ENCODE data around the gene SEH1L.

SEH1L gene

DNA sequence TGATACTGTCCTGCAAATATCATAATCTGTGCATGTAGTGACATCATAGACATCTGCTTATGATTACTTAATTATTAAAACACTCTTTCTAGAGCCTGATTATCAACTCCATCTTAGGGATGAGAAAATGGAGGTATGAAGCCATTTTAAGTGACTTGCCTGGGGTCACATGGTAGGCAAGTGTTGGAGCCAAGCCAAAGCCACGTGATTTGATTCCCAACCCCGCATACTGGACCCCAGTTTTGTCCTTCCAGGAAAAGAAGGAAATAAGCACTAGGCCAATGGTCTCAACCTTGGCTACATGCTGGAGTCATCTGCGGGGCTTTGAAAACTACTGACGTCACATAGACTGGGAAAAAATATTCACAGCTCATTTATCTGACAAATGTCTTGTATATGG lies 19.6 kb upstream of the SEH1L start:
- Mint-ChIP-seq H3K4me3 (no peak overlapping the region), H3K9me3 (no peaks in the 10 kb centered on the region), H3K36me3 (ENCODE audit: insufficient read depth) (peaks cover 3% of the 10 kb centered on the region), H3K4me1 (ENCODE audit: low read depth in 2 of 2) (peaks cover 12 to 19% of the 10 kb centered on the region in 2 donors), H3K27me3 (no peaks in the 10 kb centered on the region), H3K27ac (no peak overlapping the region)
- no peak for DNase-seq
- no peak for ATAC-seq (replicated peaks)

DNA sequence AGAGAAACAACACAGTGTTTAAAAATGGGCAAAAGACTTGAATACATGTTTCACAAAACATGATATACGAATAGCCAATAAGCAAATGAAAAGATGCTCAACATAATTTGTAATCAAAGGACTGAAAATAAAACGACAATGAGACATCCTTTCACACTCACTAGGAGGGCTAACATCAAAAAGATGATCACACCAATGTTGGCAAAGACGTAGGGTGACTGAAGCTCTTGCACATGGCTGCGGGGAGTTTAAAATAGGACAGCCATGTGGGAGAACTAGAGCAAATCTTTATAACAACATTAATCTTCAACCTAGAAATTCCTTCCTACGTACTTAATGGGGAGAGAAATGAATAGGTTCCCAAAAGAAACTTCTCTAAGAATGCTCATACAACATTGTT lies 19.2 kb upstream of the SEH1L start:
- peaks cover 14 to 19% of the 10 kb centered on the region in 2 donors for H3K4me1 Mint-ChIP-seq (ENCODE audit: low read depth in 2 of 2)
- no peak overlapping the region for H3K4me3 Mint-ChIP-seq
- ATAC-seq (replicated peaks): no peak
- no peaks in the 10 kb centered on the region for H3K9me3 Mint-ChIP-seq
- H3K27me3 Mint-ChIP-seq: no peaks in the 10 kb centered on the region
- no peak for DNase-seq
- no peak overlapping the region for H3K27ac Mint-ChIP-seq
- peaks cover 3% of the 10 kb centered on the region for H3K36me3 Mint-ChIP-seq (ENCODE audit: insufficient read depth)

DNA sequence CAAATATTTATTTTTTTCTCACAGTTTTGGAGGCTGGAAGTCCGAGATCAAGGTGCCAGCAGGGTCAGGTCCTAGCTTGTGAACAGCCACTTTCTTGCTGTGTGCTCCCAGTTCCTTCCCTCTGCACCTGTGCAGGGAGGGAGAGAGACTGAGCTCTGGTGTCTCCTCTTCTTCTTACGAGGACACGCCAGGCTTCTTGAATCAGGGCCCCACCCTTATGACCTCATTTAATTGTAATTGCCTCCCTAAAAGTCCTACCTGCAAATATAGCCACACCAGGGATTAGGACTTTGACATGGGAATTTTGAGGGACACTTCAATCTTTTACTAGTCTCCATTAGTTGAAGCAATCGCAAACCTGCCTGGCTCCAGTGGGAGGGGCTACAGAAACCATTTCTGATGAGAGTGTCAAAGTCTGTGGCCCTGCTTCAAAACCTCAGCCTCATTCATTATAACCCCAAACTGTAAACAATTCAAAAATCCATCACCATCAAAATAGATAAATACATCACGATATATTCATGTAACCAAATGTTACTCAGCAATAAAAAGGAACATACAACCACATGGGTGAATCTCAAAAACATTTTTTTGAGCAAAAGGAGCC lies 18.2 kb upstream of the SEH1L start:
- Mint-ChIP-seq H3K36me3 (ENCODE audit: insufficient read depth) (peaks cover 3% of the 10 kb centered on the region), H3K4me3 (peak overlapping the region; percentile 22 to 25), H3K27me3 (no peaks in the 10 kb centered on the region), H3K4me1 (ENCODE audit: low read depth in 2 of 2) (peaks cover 16 to 21% of the 10 kb centered on the region in 2 donors), H3K9me3 (no peaks in the 10 kb centered on the region), H3K27ac (peak overlapping the region; percentile 46 to 92)
- DNase-seq (peak; percentile 24 to 48 (median 33)), ATAC-seq (replicated peaks) (peak; percentile 84)

DNA sequence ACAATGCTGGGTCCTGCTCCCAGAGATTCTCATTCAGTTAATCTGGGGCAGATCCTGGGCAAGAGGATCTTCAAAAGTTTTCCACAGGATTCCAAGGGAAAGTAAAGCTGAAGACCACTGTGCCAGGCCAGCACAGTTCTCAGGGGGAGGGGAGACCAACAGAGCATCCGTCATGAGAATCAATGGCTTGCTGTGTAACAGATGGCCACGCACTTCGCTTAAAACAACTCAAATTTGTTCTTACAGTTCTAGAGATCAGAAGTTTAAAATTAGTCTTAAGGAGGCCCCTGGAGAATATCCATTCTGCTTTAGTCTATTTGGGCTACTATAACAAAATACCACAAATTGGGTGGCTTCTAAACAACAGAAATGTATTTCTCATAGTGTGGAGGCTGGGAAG lies 17.4 kb upstream of the SEH1L start:
- H3K9me3 Mint-ChIP-seq: no peaks in the 10 kb centered on the region
- peak overlapping the region; percentile 46 to 92 for H3K27ac Mint-ChIP-seq
- no peaks in the 10 kb centered on the region for H3K27me3 Mint-ChIP-seq
- H3K4me1 Mint-ChIP-seq (ENCODE audit: low read depth in 2 of 2): peaks cover 18 to 23% of the 10 kb centered on the region in 2 donors
- ATAC-seq (replicated peaks) (no peak), DNase-seq (no peak)
- peak overlapping the region in 1 of 2 donors; percentile 25 for H3K4me3 Mint-ChIP-seq
- H3K36me3 Mint-ChIP-seq (ENCODE audit: insufficient read depth): peaks cover 3% of the 10 kb centered on the region

DNA sequence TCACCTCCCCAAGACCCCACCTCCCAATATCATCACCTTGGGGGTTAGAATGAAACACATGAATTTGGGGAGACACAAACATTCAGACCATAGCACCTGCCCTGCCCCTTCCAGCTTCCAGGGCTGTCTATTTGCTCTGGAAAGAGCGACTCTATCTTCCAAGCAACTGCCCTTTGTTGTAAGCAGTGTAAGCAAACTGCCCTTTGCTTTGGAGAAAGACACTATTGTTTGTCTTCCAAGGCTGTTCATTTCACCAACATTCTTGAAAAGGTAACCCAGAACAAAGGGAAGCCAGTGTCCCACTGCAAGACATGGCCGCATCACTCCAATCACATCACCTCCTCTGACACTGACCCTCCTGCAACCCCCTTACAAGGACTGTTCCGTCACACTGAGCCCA lies 16.9 kb upstream of the SEH1L start:
- H3K4me1 Mint-ChIP-seq (ENCODE audit: low read depth in 2 of 2): peaks cover 18 to 23% of the 10 kb centered on the region in 2 donors
- DNase-seq: no peak
- ATAC-seq (replicated peaks): no peak
- H3K36me3 Mint-ChIP-seq (ENCODE audit: insufficient read depth): peaks cover 3% of the 10 kb centered on the region
- no peaks in the 10 kb centered on the region for H3K9me3 Mint-ChIP-seq
- H3K4me3 Mint-ChIP-seq: no peak overlapping the region
- H3K27ac Mint-ChIP-seq: peak overlapping the region in 1 of 2 donors; percentile 92
- peaks cover 0 to 5% of the 10 kb centered on the region in 2 donors for H3K27me3 Mint-ChIP-seq

DNA sequence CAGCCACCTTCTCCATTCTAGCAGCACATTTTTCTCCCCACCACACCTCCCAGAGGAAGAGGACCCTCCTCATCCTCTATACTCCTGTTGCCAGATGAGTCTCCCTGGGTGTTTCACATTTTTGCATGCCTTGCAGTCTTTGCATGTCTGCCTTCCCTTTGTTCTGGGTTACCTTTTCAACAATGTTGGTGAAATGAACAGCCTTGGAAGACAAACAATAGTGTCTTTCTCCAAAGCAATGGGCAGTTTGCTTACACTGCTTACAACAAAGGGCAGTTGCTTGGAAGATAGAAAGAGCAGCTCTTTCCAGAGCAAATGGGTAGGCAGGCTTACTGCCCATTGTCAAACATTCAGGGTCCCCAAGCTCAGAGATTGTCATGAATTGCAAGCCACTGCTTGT lies 14.5 kb upstream of the SEH1L start:
- Mint-ChIP-seq H3K27ac (peak overlapping the region in 1 of 2 donors; percentile 44), H3K36me3 (ENCODE audit: insufficient read depth) (peaks cover 6% of the 10 kb centered on the region), H3K9me3 (no peaks in the 10 kb centered on the region), H3K27me3 (peaks cover 0 to 8% of the 10 kb centered on the region in 2 donors), H3K4me3 (no peak overlapping the region), H3K4me1 (ENCODE audit: low read depth in 2 of 2) (peaks cover 18 to 23% of the 10 kb centered on the region in 2 donors)
- no peak for DNase-seq
- no peak for ATAC-seq (replicated peaks)

DNA sequence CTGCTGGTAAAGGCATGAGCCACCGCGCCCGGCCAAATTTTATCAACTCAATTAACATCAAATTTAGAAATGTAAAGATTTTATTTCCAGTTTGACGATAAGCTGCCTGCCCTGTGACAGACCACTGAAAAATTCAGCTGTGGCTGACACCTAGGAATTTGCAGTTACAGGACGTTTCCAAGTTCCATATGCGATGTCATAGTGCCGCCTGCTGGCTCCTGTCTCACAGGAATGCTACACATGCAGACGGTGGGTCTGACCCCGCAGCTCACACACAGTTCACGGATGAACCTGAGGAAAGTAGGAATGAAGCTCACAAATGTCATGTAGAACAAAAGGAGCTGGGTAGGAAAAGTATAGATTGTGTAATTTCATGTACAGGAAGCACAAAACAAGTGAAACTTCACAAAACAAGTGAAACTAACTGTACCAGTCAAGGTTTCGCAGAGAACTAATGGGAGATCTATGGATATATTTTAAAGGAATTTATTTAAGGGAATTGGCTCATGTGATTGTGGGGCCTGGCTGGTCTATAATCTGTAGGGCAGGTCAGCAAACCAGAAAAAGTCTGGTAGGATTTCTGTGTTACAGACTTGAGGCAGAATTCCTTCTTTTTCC lies 13.2 kb upstream of the SEH1L start:
- Mint-ChIP-seq H3K27ac (no peak overlapping the region), H3K4me1 (ENCODE audit: low read depth in 2 of 2) (peaks cover 15 to 17% of the 10 kb centered on the region in 2 donors), H3K36me3 (ENCODE audit: insufficient read depth) (peaks cover 6% of the 10 kb centered on the region), H3K4me3 (no peak overlapping the region), H3K27me3 (peaks cover 0 to 8% of the 10 kb centered on the region in 2 donors), H3K9me3 (no peaks in the 10 kb centered on the region)
- ATAC-seq (replicated peaks) (peak; percentile 81), DNase-seq (peak; percentile 75 to 85 (median 82))

DNA sequence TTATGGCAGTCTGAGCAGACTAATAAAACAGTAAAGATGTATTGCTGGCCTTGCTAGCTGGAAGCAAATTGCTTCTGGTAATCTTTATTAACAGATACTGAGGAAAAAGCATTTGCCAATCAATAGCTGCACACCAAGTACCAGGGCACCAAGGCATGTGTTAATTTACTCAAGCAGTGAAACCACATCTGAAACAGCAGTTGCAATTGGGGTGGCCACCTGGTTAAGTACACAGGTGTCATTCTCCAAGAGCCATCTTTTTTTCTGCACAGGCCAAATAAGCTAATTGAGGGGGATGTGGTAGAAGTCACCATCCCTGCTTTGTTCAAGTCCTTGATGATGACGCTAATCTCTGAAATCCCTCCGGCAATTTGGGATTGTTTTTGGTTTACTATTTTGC lies 8.6 kb upstream of the SEH1L start:
- Mint-ChIP-seq H3K27ac (no peak overlapping the region), H3K27me3 (peaks cover 0 to 8% of the 10 kb centered on the region in 2 donors), H3K4me3 (no peak overlapping the region), H3K4me1 (ENCODE audit: low read depth in 2 of 2) (peaks cover 3 to 4% of the 10 kb centered on the region in 2 donors), H3K9me3 (no peaks in the 10 kb centered on the region), H3K36me3 (ENCODE audit: insufficient read depth) (peaks cover 3% of the 10 kb centered on the region)
- no peak for DNase-seq
- ATAC-seq (replicated peaks): no peak

DNA sequence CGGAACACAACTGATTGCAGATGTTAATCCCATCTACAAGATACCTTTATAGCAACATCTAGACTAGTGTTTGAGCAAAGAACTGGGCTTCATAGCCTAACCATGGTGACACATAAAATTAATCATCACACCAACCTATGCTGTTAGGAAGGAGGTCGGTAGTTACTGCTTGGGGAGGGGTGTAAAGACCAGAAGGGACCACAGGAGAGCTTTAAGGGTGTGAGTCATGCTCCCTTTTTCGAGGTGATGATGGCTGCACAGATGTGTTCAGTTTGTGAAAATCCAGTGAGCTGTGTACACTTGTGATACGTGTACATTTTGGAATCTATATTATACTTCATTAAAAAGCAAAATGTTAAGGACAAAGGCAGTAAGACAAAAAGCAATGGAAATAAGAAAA lies 4.6 kb upstream of the SEH1L start:
- Mint-ChIP-seq H3K36me3 (ENCODE audit: insufficient read depth) (peaks cover 8% of the 10 kb centered on the region), H3K4me1 (ENCODE audit: low read depth in 2 of 2) (peaks cover 10 to 14% of the 10 kb centered on the region in 2 donors), H3K9me3 (no peaks in the 10 kb centered on the region), H3K27me3 (no peaks in the 10 kb centered on the region), H3K27ac (peak overlapping the region in 1 of 2 donors; percentile 14), H3K4me3 (no peak overlapping the region)
- ATAC-seq (replicated peaks) (no peak), DNase-seq (no peak)

DNA sequence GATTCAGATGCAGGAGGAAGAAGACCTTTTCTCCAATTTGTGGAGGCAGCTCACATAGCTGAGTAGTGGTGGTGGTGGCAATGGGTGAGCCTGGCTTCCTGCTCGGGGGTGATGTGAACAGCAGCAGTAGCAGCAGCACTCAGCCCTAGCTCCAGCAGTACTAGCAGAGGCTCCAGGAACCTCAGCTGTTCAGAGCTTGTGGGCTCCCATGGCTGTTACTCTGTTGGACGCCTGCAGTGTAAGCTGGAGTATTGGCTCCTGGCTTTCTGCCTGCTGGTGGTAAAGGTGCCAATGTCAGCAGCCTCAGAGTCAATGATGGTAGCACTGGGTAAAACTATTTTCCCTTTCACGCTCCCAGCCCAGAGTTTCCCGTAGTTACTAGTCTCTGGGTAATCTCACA lies 3.1 kb upstream of the SEH1L start:
- no peak for DNase-seq
- no peak overlapping the region for H3K4me3 Mint-ChIP-seq
- peaks cover 10 to 14% of the 10 kb centered on the region in 2 donors for H3K4me1 Mint-ChIP-seq (ENCODE audit: low read depth in 2 of 2)

DNA sequence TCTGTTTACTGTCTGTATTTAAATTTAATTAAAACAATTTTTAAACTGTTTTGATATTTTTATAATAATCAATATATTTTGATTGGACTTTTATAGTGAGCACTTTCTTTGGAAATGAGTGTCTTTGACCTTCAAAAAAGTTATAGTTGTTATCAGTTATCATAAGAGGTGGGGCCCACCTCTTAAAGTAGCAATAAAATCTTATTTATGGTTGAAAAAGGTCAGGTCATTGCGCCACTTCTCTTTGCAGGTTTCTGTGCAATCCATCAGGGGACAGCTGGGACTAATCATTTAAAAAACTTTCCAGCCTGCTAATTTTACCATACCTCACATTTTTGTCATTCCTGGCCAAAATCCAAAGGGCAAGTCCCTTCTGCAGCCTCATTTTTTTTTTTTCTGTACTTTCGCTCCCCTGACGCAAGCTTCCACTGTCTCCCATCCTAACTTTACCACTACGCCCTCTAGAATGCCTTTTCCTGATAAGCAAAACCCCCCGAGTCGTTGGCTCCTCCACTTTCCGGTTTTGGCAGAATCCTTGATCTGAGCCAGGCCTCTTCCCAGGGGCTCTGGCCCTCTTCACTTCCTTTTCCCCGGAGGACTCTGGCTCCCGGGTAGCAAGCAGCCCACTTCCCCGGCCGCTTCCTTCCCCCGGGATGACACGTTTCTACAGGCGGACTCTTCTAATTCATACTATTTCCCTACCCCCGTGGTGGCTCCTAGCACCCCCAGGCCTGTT lies 1.1 kb upstream of the SEH1L start:
- H3K9me3 Mint-ChIP-seq: no peaks in the 10 kb centered on the region
- no peaks in the 10 kb centered on the region for H3K27me3 Mint-ChIP-seq
- peak overlapping the region; percentile 89 for H3K4me3 Mint-ChIP-seq
- H3K27ac Mint-ChIP-seq: peak overlapping the region; percentile 91 to 96
- H3K36me3 Mint-ChIP-seq (ENCODE audit: insufficient read depth): peaks cover 26% of the 10 kb centered on the region
- ATAC-seq (replicated peaks) (no peak), DNase-seq (no peak)
- H3K4me1 Mint-ChIP-seq (ENCODE audit: low read depth in 2 of 2): peaks cover 17 to 18% of the 10 kb centered on the region in 2 donors

More for the DNA sequence above, 3.1 kb upstream of the SEH1L start:
- H3K27ac Mint-ChIP-seq: peak overlapping the region in 1 of 2 donors; percentile 55
- H3K36me3 Mint-ChIP-seq (ENCODE audit: insufficient read depth): peaks cover 21% of the 10 kb centered on the region
- H3K9me3 Mint-ChIP-seq: no peaks in the 10 kb centered on the region
- H3K27me3 Mint-ChIP-seq: no peaks in the 10 kb centered on the region
- no peak for ATAC-seq (replicated peaks)

DNA sequence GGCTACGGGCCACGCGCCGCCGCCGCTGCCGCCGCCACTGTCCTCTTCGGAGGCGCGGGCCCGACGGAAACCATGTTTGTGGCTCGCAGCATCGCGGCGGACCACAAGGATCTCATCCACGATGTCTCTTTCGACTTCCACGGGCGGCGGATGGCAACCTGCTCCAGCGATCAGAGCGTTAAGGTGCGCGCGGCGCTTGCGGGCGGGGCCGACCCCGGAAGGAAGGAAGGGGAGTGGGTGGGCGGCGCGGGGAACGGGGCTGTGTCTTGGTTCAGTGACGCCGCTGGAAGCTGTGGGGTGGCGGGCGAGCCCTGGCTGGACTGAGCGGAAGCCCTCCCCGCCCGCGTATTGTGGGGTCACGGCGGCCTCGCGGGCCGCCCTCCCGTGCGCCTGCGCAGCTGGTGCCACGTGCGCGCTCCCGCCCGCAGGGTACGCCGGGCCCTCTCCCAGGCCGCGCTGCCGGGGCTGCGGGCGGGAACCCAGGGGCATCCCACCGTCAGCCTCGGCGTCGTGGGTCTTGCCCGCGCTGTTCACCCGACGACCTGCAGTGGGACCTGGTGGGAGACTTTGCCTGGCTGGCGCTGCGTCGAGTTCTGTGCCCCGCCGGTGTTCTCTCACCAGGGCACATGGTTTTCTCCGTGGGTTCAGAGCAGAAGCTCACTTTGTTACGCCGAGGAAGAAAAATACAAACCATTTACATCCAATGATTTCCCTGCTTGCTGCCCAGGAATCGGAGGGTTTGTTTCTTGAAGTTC lies 416 bp downstream of the SEH1L start:
- peaks cover 17 to 20% of the 10 kb centered on the region in 2 donors for H3K4me1 Mint-ChIP-seq (ENCODE audit: low read depth in 2 of 2)
- H3K27ac Mint-ChIP-seq: peak overlapping the region; percentile 91 to 96
- H3K36me3 Mint-ChIP-seq (ENCODE audit: insufficient read depth): peaks cover 26% of the 10 kb centered on the region
- ATAC-seq (replicated peaks) (peak; percentile 80), DNase-seq (peak; percentile 95 to 97 (median 97))
- no peaks in the 10 kb centered on the region for H3K9me3 Mint-ChIP-seq
- peak overlapping the region; percentile 89 for H3K4me3 Mint-ChIP-seq
- no peaks in the 10 kb centered on the region for H3K27me3 Mint-ChIP-seq

DNA sequence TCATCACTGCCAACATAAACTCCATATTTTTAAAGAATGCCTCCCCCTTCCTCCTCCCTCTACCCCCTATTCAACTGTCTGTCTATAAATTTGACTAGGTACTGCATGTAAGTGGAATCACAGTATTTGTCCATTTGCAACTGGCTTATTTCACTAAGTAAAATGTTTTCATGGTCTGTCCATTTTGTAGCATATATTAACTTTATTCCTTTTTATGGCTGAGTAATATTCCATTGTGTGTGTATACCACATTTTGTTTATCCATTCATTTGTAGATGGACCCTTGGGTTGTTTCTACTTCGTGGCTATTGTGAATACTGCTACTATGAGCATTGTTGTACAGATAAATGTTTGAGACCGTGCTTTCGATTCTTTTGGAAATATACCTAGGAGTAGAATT lies 10.7 kb downstream of the SEH1L start:
- H3K36me3 Mint-ChIP-seq (ENCODE audit: insufficient read depth): peaks cover 24% of the 10 kb centered on the region
- no peak overlapping the region for H3K27ac Mint-ChIP-seq
- no peaks in the 10 kb centered on the region for H3K9me3 Mint-ChIP-seq
- no peaks in the 10 kb centered on the region for H3K27me3 Mint-ChIP-seq
- no peak for DNase-seq
- H3K4me1 Mint-ChIP-seq (ENCODE audit: low read depth in 2 of 2): peaks cover 3 to 9% of the 10 kb centered on the region in 2 donors
- no peak overlapping the region for H3K4me3 Mint-ChIP-seq
- no peak for ATAC-seq (replicated peaks)
